AG04449 (cell line): ENCODE results near the gene HAAO.
A peak's percentile ranks its signal among the peaks of the same experiment; 100 is the strongest.

Source experiments
- CTCF ChIA-PET: fragments of 350-600 bp; formaldehyde crosslinking; extraction: SDS; loops from one replicate; lab custom pipeline; 2021; ENCODE audit warnings: antibody characterized with exemption; lab: Yijun Ruan, JAX
- POLR2A ChIA-PET: fragments of 400-600, 350-600 bp; formaldehyde crosslinking; extraction: SDS; loops from one replicate; lab custom pipeline; 2020; ENCODE audit warnings: antibody characterized with exemption, inconsistent platforms; lab: Yijun Ruan, JAX
- DNase-seq: peaks from one replicate; pipeline ENCODE4 v3.0.0-alpha.2; 2010; ENCODE audit warnings: low read depth, low spot score
- H3K4me3 ChIP-seq: 2 replicates; pipeline ENCODE4 v1.5.1; 2011; ENCODE audit warnings: low read depth, mild to moderate bottlenecking, control low read depth, low read length
- CTCF ChIP-seq: IDR thresholded peaks from one replicate; pipeline ENCODE4 v1.5.1; 2011; ENCODE audit warnings: mild to moderate bottlenecking, moderate library complexity, low read length, control low read depth, inconsistent platforms; ENCODE audit not compliant: insufficient read depth; ENCODE audit errors: missing control alignments

Gene HAAO

GRCh38 chr2:42783511-42783910 is 8.9 kb downstream of the HAAO start:
- no peak for TF ChIP-seq CTCF
- CTCF ChIA-PET, result no interaction called here
- POLR2A ChIA-PET, result no interaction called here
- no peak for DNase-seq
- H3K4me3 ChIP-seq, result no peak overlapping the region

GRCh38 chr2:42781181-42781580 is 11.2 kb downstream of the HAAO start:
- DNase-seq, result no peak
- ChIA-PET POLR2A (no interaction called here), CTCF (no interaction called here)
- no peak overlapping the region for H3K4me3 ChIP-seq
- TF ChIP-seq CTCF, result no peak

GRCh38 chr2:42777883-42778805 is 14.2 kb downstream of the HAAO start:
- H3K4me3 ChIP-seq, result no peak overlapping the region
- DNase-seq, result peak; percentile 7
- CTCF ChIA-PET, result no interaction called here
- no peak for TF ChIP-seq CTCF
- POLR2A ChIA-PET, result interaction anchor here (0.7 kb wide), 1 partner anchor 146 kb away, joined by 3 read pairs; no protein-coding TSS in a partner anchor

GRCh38 chr2:42775810-42776209 is 16.6 kb downstream of the HAAO start:
- H3K4me3 ChIP-seq, result no peak overlapping the region
- POLR2A ChIA-PET, result no interaction called here
- CTCF ChIA-PET, result interaction anchor here (1.0 to 1.3 kb wide), 3 partner anchors 9 to 28 kb away, joined by 3 read pairs; no protein-coding TSS in a partner anchor
- DNase-seq, result no peak
- no peak for TF ChIP-seq CTCF

- CTCF ChIA-PET, result interaction anchor here (0.6 to 1.3 kb wide), 5 partner anchors 10 to 802 kb away, joined by 3 read pairs; no protein-coding TSS in a partner anchor
- TF ChIP-seq CTCF, result no peak
- no peak overlapping the region for H3K4me3 ChIP-seq
- no peak for DNase-seq
- POLR2A ChIA-PET, result no interaction called here
These were observed 17.2 kb downstream of the HAAO start for GRCh38 chr2:42775186-42775585.

GRCh38 chr2:42771546-42772153 is 20.7 kb downstream of the HAAO start:
- ChIA-PET POLR2A (no interaction called here), CTCF (no interaction called here)
- no peak for TF ChIP-seq CTCF
- no peak for DNase-seq
- no peak overlapping the region for H3K4me3 ChIP-seq
